ENCODE measurements around the gene HNRNPK. TPM values are rescaled to one million over a fixed set of nuclear protein-coding genes. Genes with fewer than 3 reads are reported as not detected.

The HNRNPK gene
- total and polyA plus RNA-seq, 2 of the 4 experiments (the other 2 are of a cell fraction): 422 to 458 TPM

GRCh38 chr9:84007662-84008061 is 27.6 kb upstream of the HNRNPK start:
- BruUV-seq (replicated peaks): no TSS peak

More at GRCh38 chr9:84007662-84008061, 27.6 kb upstream of the HNRNPK start:
- Histone ChIP-seq H3K4me2 (ENCODE audit: low read depth, low read length) (no peak overlapping the region), H2BK15ac (ENCODE audit: low read depth, low read length) (no peak overlapping the region), H4K91ac (ENCODE audit: insufficient read depth, low read depth, low read length) (no peak overlapping the region), H2AFZ (replicated peaks; ENCODE audit: low read length, poor library complexity) (no peak overlapping the region), H3K27me3 (ENCODE audit: control insufficient read depth, insufficient read depth, low read length) (no peaks in the 10 kb centered on the region), H3K79me1 (ENCODE audit: low read depth in 1 of 2, low read length in 2 of 2) (0 out of 4 replicates have a peak, but pooled peaks cover 0 to 2% of the 10 kb centered on the region in 2 experiments), H2BK20ac (ENCODE audit: low read depth, low read length) (no peak overlapping the region), H3K27ac (ENCODE audit: insufficient read depth, low read length) (no peak overlapping the region), H3K9me1 (ENCODE audit: insufficient read depth, low read length) (no peaks in the 10 kb centered on the region), H3K4me1 (ENCODE audit: control insufficient read depth, insufficient read depth, low read length) (no peaks in the 10 kb centered on the region), H4K20me1 (ENCODE audit: insufficient read depth, low read length) (no peaks in the 10 kb centered on the region), H3K14ac (replicated peaks; ENCODE audit: low read depth, low read length) (no peak overlapping the region), H2BK5ac (ENCODE audit: low read depth, low read length, poor library complexity, severe bottlenecking) (no peak overlapping the region), H3K56ac (ENCODE audit: extremely low read depth, insufficient read depth, low read length) (no peak overlapping the region), H4K5ac (ENCODE audit: low read depth, low read length) (no peak overlapping the region), H2AK5ac (ENCODE audit: low read depth, low read length) (no peak overlapping the region), H3K36me3 (ENCODE audit: control insufficient read depth, insufficient read depth, low read length) (no peaks in the 10 kb centered on the region), H4K8ac (ENCODE audit: low read depth in 2 of 2, low read length in 2 of 2) (no peak overlapping the region), H3K4ac (ENCODE audit: low read depth, low read length) (no peak overlapping the region), H2AK9ac (replicated peaks; ENCODE audit: low read depth, low read length, poor library complexity) (no peak overlapping the region), H3K18ac (ENCODE audit: low read depth, low read length) (no peak overlapping the region), H3K9me3 (ENCODE audit: control insufficient read depth, insufficient read depth, low read length) (no peaks in the 10 kb centered on the region), H3K23ac (ENCODE audit: low read depth, low read length) (no peak overlapping the region), H2BK120ac (ENCODE audit: low read depth, low read length) (no peak overlapping the region), H3K4me3 (ENCODE audit: insufficient read depth, low read depth, low read length) (no peak overlapping the region), H3K9ac (ENCODE audit: low read depth, low read length) (no peak overlapping the region)
- 80% methylated on average over 1 of the region's 2 CpGs; no CpG with 5 or more reads in 1 of the 2 experiments for WGBS, 2 experiments (ENCODE audit: extremely low coverage in 2 of 2, insufficient read length in 1 of 2)
- TF ChIP-seq CHD1 (IDR thresholded peaks at IDR 0.05; ENCODE audit: low read depth, low read length) (no peak), CTCF (conservative IDR thresholded peaks at IDR 0.05; ENCODE audit: low read depth, low read length) (no peak), RFX5 (IDR thresholded peaks at IDR 0.05; ENCODE audit: low read depth, low read length) (no peak), ELK1 (IDR thresholded peaks at IDR 0.05; ENCODE audit: borderline replicate concordance, low read depth, low read length) (no peak), MAFK (IDR thresholded peaks at IDR 0.05; ENCODE audit: low read depth, low read length) (no peak), SMC3 (IDR thresholded peaks at IDR 0.05; ENCODE audit: low read depth, low read length) (no peak), USF2 (IDR thresholded peaks at IDR 0.05; ENCODE audit: low read depth, low read length) (no peak), CEBPB (IDR thresholded peaks at IDR 0.05; ENCODE audit: low read depth, low read length) (no peak), MXI1 (IDR thresholded peaks at IDR 0.05; ENCODE audit: borderline replicate concordance, low read depth, low read length) (no peak)
- intact Hi-C loops (cut with micrococcal nuclease): no loop called here
- in situ Hi-C loops (cut with MboI; ENCODE audit: low sequenced_read_pairs): no loop called here
- ATAC-seq (ENCODE audit: low read depth) (no peak), DNase-seq (no peak)
- ChIA-PET CTCF (no interaction called here), POLR2A (ENCODE audit: unreplicated experiment) (no interaction called here)
- dilution Hi-C loops (cut with HindIII; ENCODE audit: low sequenced_read_pairs, unreplicated experiment): no loop called here

Measured in IMR-90 (cell line).